ENCODE measurements around the gene NOTCH3. TPM values are rescaled to one million over a fixed set of nuclear protein-coding genes. Genes with fewer than 3 reads are reported as not detected.
A peak's percentile ranks its signal among the peaks of the same experiment; 100 is the strongest.

Gene NOTCH3
- total and polyA plus RNA-seq, 2 donors from 2014 or later: 15.1 to 92.3 TPM

GRCh38 chr19:15235781-15236180, 35.0 kb upstream of the NOTCH3 start:
- Histone ChIP-seq H3K36me3 (ENCODE audit: control insufficient read depth in 2 of 3, insufficient read depth in 3 of 3, low read length in 3 of 3) (peaks cover 0 to 36% (median 19%) of the 10 kb centered on the region in 3 donors), H3K4me1 (ENCODE audit: control insufficient read depth in 2 of 3, insufficient read depth in 2 of 3, low read depth in 1 of 3, low read length in 3 of 3) (peaks cover 0 to 4% (median 0%) of the 10 kb centered on the region in 3 donors), H3K9me3 (ENCODE audit: control insufficient read depth in 2 of 3, insufficient read depth in 1 of 3, low read length in 3 of 3) (no peaks in the 10 kb centered on the region), H3K4me3 (ENCODE audit: low read length in 3 of 3) (no peak overlapping the region), H3K9ac (ENCODE audit: low read length in 3 of 3) (no peak overlapping the region), H3K27ac (ENCODE audit: low read depth in 2 of 2, low read length in 2 of 2) (no peak overlapping the region), H3K27me3 (ENCODE audit: control insufficient read depth, insufficient read depth, low read length) (no peaks in the 10 kb centered on the region)
- TF ChIP-seq, protein P1, sequence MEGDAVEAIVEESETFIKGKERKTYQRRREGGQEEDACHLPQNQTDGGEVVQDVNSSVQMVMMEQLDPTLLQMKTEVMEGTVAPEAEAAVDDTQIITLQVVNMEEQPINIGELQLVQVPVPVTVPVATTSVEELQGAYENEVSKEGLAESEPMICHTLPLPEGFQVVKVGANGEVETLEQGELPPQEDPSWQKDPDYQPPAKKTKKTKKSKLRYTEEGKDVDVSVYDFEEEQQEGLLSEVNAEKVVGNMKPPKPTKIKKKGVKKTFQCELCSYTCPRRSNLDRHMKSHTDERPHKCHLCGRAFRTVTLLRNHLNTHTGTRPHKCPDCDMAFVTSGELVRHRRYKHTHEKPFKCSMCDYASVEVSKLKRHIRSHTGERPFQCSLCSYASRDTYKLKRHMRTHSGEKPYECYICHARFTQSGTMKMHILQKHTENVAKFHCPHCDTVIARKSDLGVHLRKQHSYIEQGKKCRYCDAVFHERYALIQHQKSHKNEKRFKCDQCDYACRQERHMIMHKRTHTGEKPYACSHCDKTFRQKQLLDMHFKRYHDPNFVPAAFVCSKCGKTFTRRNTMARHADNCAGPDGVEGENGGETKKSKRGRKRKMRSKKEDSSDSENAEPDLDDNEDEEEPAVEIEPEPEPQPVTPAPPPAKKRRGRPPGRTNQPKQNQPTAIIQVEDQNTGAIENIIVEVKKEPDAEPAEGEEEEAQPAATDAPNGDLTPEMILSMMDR (IDR thresholded peaks at IDR 0.05; ENCODE audit: borderline replicate concordance, extremely low read depth, insufficient read depth): no peak
- intact Hi-C loops (cut with DNase I): no loop called here
- no peak for FAIRE-seq
- DNase-seq: no peak

DNA sequence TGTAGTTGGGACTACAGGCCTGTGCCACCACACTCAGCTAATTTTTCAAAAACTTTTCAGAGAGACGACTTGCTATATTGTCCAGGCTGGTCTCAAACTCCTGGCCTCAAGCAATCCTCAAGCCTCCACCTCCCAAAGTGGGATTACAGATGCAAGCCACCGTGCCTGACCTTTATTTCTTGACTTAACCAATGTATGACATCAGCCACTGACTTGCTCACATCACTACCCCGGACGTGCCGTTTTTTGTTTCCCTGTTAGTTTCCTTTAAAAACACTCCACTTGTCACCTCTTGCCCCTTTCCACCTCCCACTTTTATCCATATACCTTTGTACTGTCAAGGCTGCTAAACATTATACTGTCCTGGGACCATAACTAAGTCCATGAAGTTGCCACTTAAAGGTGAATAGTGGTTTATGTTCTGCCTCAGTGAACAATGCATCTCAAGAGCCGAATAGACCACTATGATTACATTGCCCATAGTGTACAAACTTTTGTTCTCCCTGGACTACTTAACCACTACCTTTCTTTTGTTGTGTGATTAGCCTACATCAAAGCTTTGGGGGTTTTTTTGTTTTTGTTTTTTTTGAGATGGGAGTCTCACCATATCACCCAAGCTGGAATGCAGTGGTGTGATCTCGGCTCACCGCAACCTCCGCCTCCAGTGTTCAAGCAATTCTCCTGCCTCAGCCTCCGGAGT, 33.8 kb upstream of the NOTCH3 start:
- DNase-seq: peak in 3 of 5 donors; percentile 44 to 58 (median 46)
- intact Hi-C loops (cut with DNase I): no loop called here
- Histone ChIP-seq H3K27me3 (ENCODE audit: control insufficient read depth, insufficient read depth, low read length) (no peaks in the 10 kb centered on the region), H3K27ac (ENCODE audit: low read depth in 2 of 2, low read length in 2 of 2) (no peak overlapping the region), H3K36me3 (ENCODE audit: control insufficient read depth in 2 of 3, insufficient read depth in 3 of 3, low read length in 3 of 3) (peaks cover 0 to 25% (median 11%) of the 10 kb centered on the region in 3 donors), H3K4me3 (ENCODE audit: low read length in 3 of 3) (no peak overlapping the region), H3K9me3 (ENCODE audit: control insufficient read depth in 2 of 3, insufficient read depth in 1 of 3, low read length in 3 of 3) (no peaks in the 10 kb centered on the region), H3K4me1 (ENCODE audit: control insufficient read depth in 2 of 3, insufficient read depth in 2 of 3, low read depth in 1 of 3, low read length in 3 of 3) (peaks cover 0 to 4% (median 0%) of the 10 kb centered on the region in 3 donors), H3K9ac (ENCODE audit: low read length in 3 of 3) (no peak overlapping the region)
- no peak for FAIRE-seq
- TF ChIP-seq, protein P1 (IDR thresholded peaks at IDR 0.05; ENCODE audit: borderline replicate concordance, extremely low read depth, insufficient read depth): no peak

GRCh38 chr19:15231271-15231670, 30.5 kb upstream of the NOTCH3 start:
- TF ChIP-seq, protein P1 (IDR thresholded peaks at IDR 0.05; ENCODE audit: borderline replicate concordance, extremely low read depth, insufficient read depth): no peak
- no peaks in the 10 kb centered on the region for H3K27me3 ChIP-seq (ENCODE audit: control insufficient read depth, insufficient read depth, low read length)
- no peak overlapping the region for H3K9ac ChIP-seq (ENCODE audit: low read length in 3 of 3)
- H3K9me3 ChIP-seq (ENCODE audit: control insufficient read depth in 2 of 3, insufficient read depth in 1 of 3, low read length in 3 of 3): no peaks in the 10 kb centered on the region
- intact Hi-C loops (cut with DNase I): no loop called here
- DNase-seq (no peak), FAIRE-seq (no peak)
- H3K4me3 ChIP-seq (ENCODE audit: low read length in 3 of 3): no peak overlapping the region
- peaks cover 0 to 4% (median 0%) of the 10 kb centered on the region in 3 donors for H3K4me1 ChIP-seq (ENCODE audit: control insufficient read depth in 2 of 3, insufficient read depth in 2 of 3, low read depth in 1 of 3, low read length in 3 of 3)
- peaks cover 0 to 11% (median 4%) of the 10 kb centered on the region in 3 donors for H3K36me3 ChIP-seq (ENCODE audit: control insufficient read depth in 2 of 3, insufficient read depth in 3 of 3, low read length in 3 of 3)
- no peak overlapping the region for H3K27ac ChIP-seq (ENCODE audit: low read depth in 2 of 2, low read length in 2 of 2)

Measured in kidney (tissue), 14 donors.